Ovary (tissue), 9 donors: Measurements from ENCODE around the gene UTP20. TPM values are rescaled to one million over a fixed set of nuclear protein-coding genes. Genes with fewer than 3 reads are reported as not detected.
"Not testable (repeated sequence)": the region's sequence is repeated elsewhere in the genome, so short reads cannot be mapped to it uniquely, and the experiment has no call there.

Source experiments
- DNase-seq, 5 donors: peaks; one replicate each; pipeline ENCODE4 v3.0.0-alpha.2; 2019 to 2020
- H3K27ac ChIP-seq, 2 donors: fragments of 200-600 bp; one replicate each; pipeline versions ENCODE4 v1.5.1 to v1.8.0; 2019 to 2022
- H3K27me3 ChIP-seq: fragments of 200-600 bp; one replicate; pipeline ENCODE4 v1.8.0; 2022
- H3K36me3 ChIP-seq: fragments of 200-600 bp; sonication (generic); one replicate; pipeline ENCODE4 v1.5.1; 2019
- H3K4me1 ChIP-seq: one replicate; pipeline ENCODE4 v1.8.1; 2013; ENCODE audit warnings: mild to moderate bottlenecking, moderate library complexity; ENCODE audit not compliant: insufficient read depth
- H3K4me3 ChIP-seq: fragments of 200-600 bp; sonication (generic); one replicate; pipeline ENCODE4 v1.5.1; 2017
- H3K9me3 ChIP-seq, 2 donors: fragments of 200-600 bp in 1 of 2; sonication (generic) in 1 of 2; one replicate each; pipeline versions ENCODE4 v1.5.1 to v1.8.1; 2013 to 2019; ENCODE audit warnings: mild to moderate bottlenecking in 1 of 2, moderate library complexity in 1 of 2
- EP300 ChIP-seq: sonication (generic); formaldehyde crosslinking; IDR thresholded peaks from one replicate; pipeline ENCODE4 v1.6.1; 2017; ENCODE audit warnings: antibody characterized with exemption
- POLR2A ChIP-seq: fragments of 450-650 bp; IDR thresholded peaks from one replicate; pipeline ENCODE4 v1.6.1; 2017; ENCODE audit warnings: antibody characterized with exemption, mild to moderate bottlenecking, moderate library complexity
- WGBS, 3 donors: extraction: QIAGEN DNeasy Blood & Tissue Kit in 1 of 3; methylation state at CpG; one replicate each; pipeline versions ENCODE4 v1.1.5 to v1.1.7; 2013 to 2017; 5-methylcytosine and 5-hydroxymethylcytosine counted together
- intact Hi-C, 4 donors: fragments of 100-400 bp; cut with DNase I; formaldehyde crosslinking; loops; one replicate each; pipeline versions ENCODE4 v1.11.0 to v1.15.1; 2022 to 2023
- polyA plus RNA-seq, 2 donors: library from polyadenylated mRNA; stranded (reverse); fragments of 200-250 nt in 1 of 2; fragments of 350-450 nt in 1 of 2; fragmentation: Illumina TruSeq in 1 of 2; extraction: RNeasy Lipid Tissue Mini Kit (QIAGEN cat#74804) in 1 of 2; gene quantifications; one replicate each; pipeline ENCODE4 v1.2.3, GENCODE V29; 2013 to 2014
- total RNA-seq, 7 donors: library from RNA; depleted of rRNA in 2 of 7; stranded (reverse); fragments of >200 nt in 2 of 7; fragmentation: NEBNext Ultra II Directional in 3 of 7; extraction: Animal tissue kit (Norgen Biotek cat#: 25700) in 3 of 7; gene quantifications; one replicate each; pipeline versions ENCODE4 v1.1.0 to v1.2.4, GENCODE V29; 2016 to 2023
- TF ChIP-seq, protein P1 (sequence below), 3 donors: fragments of 450-650 bp in 2 of 3; fragments of 200-600 bp in 1 of 3; IDR thresholded peaks; one replicate each; pipeline versions ENCODE4 v1.5.1 to v1.8.0; 2016 to 2022; ENCODE audit warnings: antibody characterized with exemption in 3 of 3, mild to moderate bottlenecking in 1 of 3
- donor health status: DM: no; HTN: no; CAD: no; lungs with moderate emphysema.
- donor health status: DM: no; HTN: no; CAD: no.
- donor health status: Bipolar disorder and iron deficiency.
- donor health status: DM: yes; HTN: yes; CAD: no.
- donor health status: DM: no; HTN: no; CAD: no.
- donor health status: DM: yes; HTN: yes; CAD: no.

The UTP20 gene
- total and polyA plus RNA-seq, 9 donors, result 3.4 to 27.7 (median 14.9) TPM

DNA sequence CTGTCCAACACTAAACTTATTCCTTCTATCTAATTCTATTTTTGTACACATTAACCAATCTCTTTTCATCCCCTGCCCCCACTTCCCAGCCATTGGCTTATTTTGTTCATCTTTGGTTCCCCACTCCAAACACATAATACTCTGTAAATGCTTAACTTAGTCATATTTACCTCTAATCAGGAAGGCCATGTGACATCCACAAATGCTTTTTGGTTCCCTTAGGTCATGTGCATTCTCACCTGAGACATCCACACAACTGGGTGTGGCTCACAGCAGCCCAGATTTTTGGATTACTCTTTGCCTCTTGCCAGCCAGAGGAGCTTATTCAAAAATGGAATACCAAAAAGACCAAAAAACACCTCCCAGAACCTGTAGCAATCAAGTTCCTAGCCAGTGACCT is 99.2 kb downstream of the UTP20 start:
- Histone ChIP-seq H3K36me3 (no peaks in the 10 kb centered on the region), H3K27me3 (no peaks in the 10 kb centered on the region)
- intact Hi-C loops, result no loop called here

DNA sequence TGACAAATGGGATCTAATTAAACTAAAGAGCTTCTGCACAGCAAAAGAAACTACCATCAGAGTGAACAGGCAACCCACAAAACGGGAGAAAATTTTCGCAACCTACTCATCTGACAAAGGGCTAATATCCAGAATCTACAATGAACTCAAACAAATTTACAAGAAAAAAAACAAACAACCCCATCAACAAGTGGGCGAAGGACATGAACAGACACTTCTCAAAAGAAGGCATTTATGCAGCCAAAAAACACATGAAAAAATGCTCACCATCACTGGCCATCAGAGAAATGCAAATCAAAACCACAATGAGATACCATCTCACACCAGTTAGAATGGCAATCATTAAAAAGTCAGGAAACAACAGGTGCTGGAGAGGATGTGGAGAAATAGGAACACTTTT is 111.3 kb downstream of the UTP20 start:
- H3K36me3 ChIP-seq, intact Hi-C loops, H3K27me3 ChIP-seq, H3K4me3 ChIP-seq, H3K27ac ChIP-seq, H3K9me3 ChIP-seq, DNase-seq, H3K4me1 ChIP-seq: not testable (repeated sequence)
- 85 to 100% (median 96%) methylated on average over 3 of the region's 3 CpGs for WGBS, 3 donors

More for the DNA sequence above, 99.2 kb downstream of the UTP20 start:
- H3K4me1 ChIP-seq, result no peaks in the 10 kb centered on the region
- no peak overlapping the region for H3K4me3 ChIP-seq
- DNase-seq, result no peak
- no peaks in the 10 kb centered on the region for H3K9me3 ChIP-seq
- no peak for TF ChIP-seq POLR2A
- TF ChIP-seq EP300, result no peak
- TF ChIP-seq, protein P1, sequence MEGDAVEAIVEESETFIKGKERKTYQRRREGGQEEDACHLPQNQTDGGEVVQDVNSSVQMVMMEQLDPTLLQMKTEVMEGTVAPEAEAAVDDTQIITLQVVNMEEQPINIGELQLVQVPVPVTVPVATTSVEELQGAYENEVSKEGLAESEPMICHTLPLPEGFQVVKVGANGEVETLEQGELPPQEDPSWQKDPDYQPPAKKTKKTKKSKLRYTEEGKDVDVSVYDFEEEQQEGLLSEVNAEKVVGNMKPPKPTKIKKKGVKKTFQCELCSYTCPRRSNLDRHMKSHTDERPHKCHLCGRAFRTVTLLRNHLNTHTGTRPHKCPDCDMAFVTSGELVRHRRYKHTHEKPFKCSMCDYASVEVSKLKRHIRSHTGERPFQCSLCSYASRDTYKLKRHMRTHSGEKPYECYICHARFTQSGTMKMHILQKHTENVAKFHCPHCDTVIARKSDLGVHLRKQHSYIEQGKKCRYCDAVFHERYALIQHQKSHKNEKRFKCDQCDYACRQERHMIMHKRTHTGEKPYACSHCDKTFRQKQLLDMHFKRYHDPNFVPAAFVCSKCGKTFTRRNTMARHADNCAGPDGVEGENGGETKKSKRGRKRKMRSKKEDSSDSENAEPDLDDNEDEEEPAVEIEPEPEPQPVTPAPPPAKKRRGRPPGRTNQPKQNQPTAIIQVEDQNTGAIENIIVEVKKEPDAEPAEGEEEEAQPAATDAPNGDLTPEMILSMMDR (IDR thresholded peaks at IDR 0.05), result no peak
- H3K27ac ChIP-seq, result no peak overlapping the region

- H3K4me1 ChIP-seq, result peaks cover 3% of the 10 kb centered on the region
- TF ChIP-seq POLR2A (no peak), EP300 (no peak)
- TF ChIP-seq, protein P1 (IDR thresholded peaks at IDR 0.05), result no peak
- no peaks in the 10 kb centered on the region for H3K9me3 ChIP-seq
- DNase-seq, result no peak
- H3K36me3 ChIP-seq, result no peaks in the 10 kb centered on the region
- intact Hi-C loops, result no loop called here
- no peaks in the 10 kb centered on the region for H3K27me3 ChIP-seq
- peak overlapping the region; percentile 72 for H3K4me3 ChIP-seq
- peak overlapping the region; percentile 25 to 90 for H3K27ac ChIP-seq
- WGBS, 3 donors, result 0 to 1% (median 0%) methylated on average over 18 of the region's 18 CpGs
Measured at GRCh38 chr12:101407049-101407435, 127.1 kb downstream of the UTP20 start.

DNA sequence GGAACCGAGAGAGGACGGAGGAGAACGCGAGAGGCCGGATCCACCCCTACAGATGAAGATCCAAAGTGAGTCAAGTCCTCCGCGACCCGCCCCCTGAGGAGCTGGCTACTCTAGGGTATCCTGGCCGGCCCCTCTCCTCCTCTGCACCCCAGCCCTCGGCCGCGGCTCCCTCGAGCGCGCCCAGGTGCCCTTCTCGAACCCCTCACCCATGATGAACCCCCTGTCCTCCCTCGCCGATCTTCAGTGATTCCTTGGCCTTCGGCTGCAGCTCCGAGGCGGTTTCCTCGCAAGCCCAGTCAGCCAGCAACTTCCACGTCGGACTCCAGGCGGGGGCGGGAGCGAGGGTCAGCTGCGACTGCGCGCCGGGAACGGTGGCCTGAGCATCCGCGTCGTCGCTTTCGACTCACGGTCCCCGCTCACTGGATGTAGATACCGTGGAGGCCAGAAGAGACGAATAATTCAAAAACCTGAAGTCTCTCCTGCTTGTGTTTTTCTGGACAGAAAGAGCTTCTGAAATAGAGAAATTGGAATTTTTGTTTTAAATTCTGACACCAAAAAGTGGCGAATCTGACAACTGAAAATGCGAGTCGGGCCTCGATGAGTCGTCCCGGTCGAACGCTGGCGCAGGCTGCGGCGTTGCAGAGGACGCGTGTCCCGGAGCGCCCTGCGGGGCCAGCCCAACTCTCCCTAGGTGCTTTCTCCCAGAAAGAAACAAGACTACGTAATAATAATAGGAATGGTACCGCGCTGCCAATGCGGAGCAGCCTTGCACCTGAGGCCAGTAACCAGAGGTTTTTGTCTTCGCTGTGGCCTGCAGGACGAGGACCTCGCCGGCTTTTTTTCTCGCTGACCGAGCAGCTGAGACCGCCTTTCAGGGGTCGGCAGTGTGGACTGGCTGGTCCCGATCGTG is 127.8 kb downstream of the UTP20 start, which contains the start of gene ARL1:
TSS of gene ARL1 (minus strand) at position 337 of the 910 bp plus-strand sequence. CDS start at position 210, 127 bp downstream.
- peaks cover 3% of the 10 kb centered on the region for H3K4me1 ChIP-seq
- 0% methylated on average over 70 to 71 of the region's 71 CpGs for WGBS, 3 donors
- H3K9me3 ChIP-seq, result no peaks in the 10 kb centered on the region
- no peaks in the 10 kb centered on the region for H3K27me3 ChIP-seq
- TF ChIP-seq, protein P1 (IDR thresholded peaks at IDR 0.05), result no peak
- no peak for TF ChIP-seq EP300
- TF ChIP-seq POLR2A, result peak; percentile 24
- H3K4me3 ChIP-seq, result peak within 1 kb of the TSS; percentile 72
- intact Hi-C loops, result no loop called here
- H3K27ac ChIP-seq, result peak within 1 kb of the TSS; percentile 25 to 90
- peak; percentile 81 to 91 (median 85) for DNase-seq
- no peaks in the 10 kb centered on the region for H3K36me3 ChIP-seq

DNA sequence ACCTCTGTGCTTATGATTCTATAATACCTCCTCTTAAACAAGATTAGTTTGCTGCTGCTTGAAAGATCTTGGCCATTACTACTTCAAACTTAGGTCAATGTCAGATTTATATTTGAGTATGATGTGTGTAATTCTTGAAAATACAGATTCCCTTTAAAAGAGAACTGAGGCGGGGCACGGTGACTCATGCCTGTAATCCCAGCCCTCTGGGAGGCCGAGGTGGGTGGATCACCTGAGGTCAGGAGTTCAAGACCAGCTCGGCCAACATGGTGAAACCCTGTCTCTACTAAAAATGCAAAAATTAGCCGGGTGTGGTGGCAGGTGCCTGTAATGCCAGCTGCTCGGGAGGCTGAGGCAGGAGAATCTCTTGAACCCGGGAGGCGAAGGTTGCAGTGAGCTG is 130.3 kb downstream of the UTP20 start:
- not testable (repeated sequence) for H3K27me3 ChIP-seq, DNase-seq, H3K4me3 ChIP-seq, H3K36me3 ChIP-seq, H3K9me3 ChIP-seq, H3K27ac ChIP-seq, H3K4me1 ChIP-seq
- WGBS, 3 donors, result 77 to 85% (median 80%) methylated on average over 8 of the region's 8 CpGs
- intact Hi-C loops, result loop anchor here in 1 of 4 donors (10.0 kb wide), 1 partner anchor 345 kb away; no protein-coding TSS in a partner anchor
